GM19328 (cell line): Measurements from ENCODE around the gene SLC35F1.
"Not testable (repeated sequence)": the region's sequence is repeated elsewhere in the genome, so short reads cannot be mapped to it uniquely, and the experiment has no call there.

Experiments used
- ATAC-seq: cut with Tn5 transposase; IDR thresholded peaks from one replicate; pipeline ENCODE4 v1.9.1; 2021; ENCODE audit warnings: mild to moderate bottlenecking, moderate library complexity; ENCODE audit not compliant: unreplicated experiment

SLC35F1 gene

GRCh38 chr6:117906958-117907600 is at the start of gene SLC35F1:
TSS of gene SLC35F1 (plus strand) at chr6:117907264.
- ATAC-seq = peak; percentile 49

GRCh38 chr6:117858601-117859000 is 48.5 kb upstream of the SLC35F1 start:
- not testable (repeated sequence) for ATAC-seq

GRCh38 chr6:117861545-117861944 is 45.5 kb upstream of the SLC35F1 start:
- no peak for ATAC-seq

GRCh38 chr6:117866561-117866960 is 40.5 kb upstream of the SLC35F1 start:
- ATAC-seq = no peak

- ATAC-seq = no peak
Measured at GRCh38 chr6:117870486-117871242, 36.4 kb upstream of the SLC35F1 start.

GRCh38 chr6:117880824-117881223 is 26.2 kb upstream of the SLC35F1 start:
- no peak for ATAC-seq

GRCh38 chr6:117890172-117890571 is 16.9 kb upstream of the SLC35F1 start:
- no peak for ATAC-seq

GRCh38 chr6:117906507-117906957 is 532 bp upstream of the SLC35F1 start:
- ATAC-seq = peak; percentile 15

GRCh38 chr6:117907601-117908245 is 659 bp downstream of the SLC35F1 start:
- ATAC-seq = no peak

- ATAC-seq = no peak
Measured at GRCh38 chr6:117908246-117909068, 1.4 kb downstream of the SLC35F1 start.

GRCh38 chr6:117909638-117910037 is 2.6 kb downstream of the SLC35F1 start:
- no peak for ATAC-seq

GRCh38 chr6:117910549-117910948 is 3.5 kb downstream of the SLC35F1 start:
- ATAC-seq = no peak

GRCh38 chr6:117911150-117911549 is 4.1 kb downstream of the SLC35F1 start:
- no peak for ATAC-seq

GRCh38 chr6:117911660-117912059 is 4.6 kb downstream of the SLC35F1 start:
- no peak for ATAC-seq

GRCh38 chr6:117915846-117916245 is 8.8 kb downstream of the SLC35F1 start:
- ATAC-seq = no peak

GRCh38 chr6:117916483-117916882 is 9.4 kb downstream of the SLC35F1 start:
- no peak for ATAC-seq

- no peak for ATAC-seq
Measured at GRCh38 chr6:117917176-117917575, 10.1 kb downstream of the SLC35F1 start.

- no peak for ATAC-seq
Measured at GRCh38 chr6:117918454-117918853, 11.4 kb downstream of the SLC35F1 start.

GRCh38 chr6:117919275-117919674 is 12.2 kb downstream of the SLC35F1 start:
- ATAC-seq = no peak

GRCh38 chr6:117919775-117920729 is 13.0 kb downstream of the SLC35F1 start:
- ATAC-seq = no peak
